Measurements from ENCODE around the gene HOXD3. TPM values are rescaled to one million over a fixed set of nuclear protein-coding genes. Genes with fewer than 3 reads are reported as not detected.

Gene HOXD3
- total and polyA plus RNA-seq, 2 experiments from 2014 or later, result not detected

GRCh38 chr2:176133389-176133788 is 23.7 kb upstream of the HOXD3 start (continued):
- TF ChIP-seq REST (IDR thresholded peaks at IDR 0.05; ENCODE audit: unreplicated experiment) (no peak), EZH2 (IDR thresholded peaks at IDR 0.05; ENCODE audit: low read depth, unreplicated experiment) (no peak), ZNF114 (CRISPR knock-in tag; IDR thresholded peaks at IDR 0.05) (no peak), POLR2AphosphoS5 (IDR thresholded peaks at IDR 0.05; ENCODE audit: low read depth) (no peak), EZH2phosphoT487 (IDR thresholded peaks at IDR 0.05; ENCODE audit: unreplicated experiment) (no peak)

- no peak overlapping the region for H3K4me3 ChIP-seq
Observed at GRCh38 chr2:176134035-176134434, 23.1 kb upstream of the HOXD3 start.

More at GRCh38 chr2:176134035-176134434, 23.1 kb upstream of the HOXD3 start:
- no peak overlapping the region for H3K27ac ChIP-seq (ENCODE audit: low read depth)
- no peaks in the 10 kb centered on the region for H3K79me2 ChIP-seq (replicated peaks; ENCODE audit: insufficient read depth)
- no peak overlapping the region for H3K4me3 Mint-ChIP-seq
- H4K20me1 ChIP-seq (replicated peaks; ENCODE audit: insufficient read depth), result peaks cover 69% of the 10 kb centered on the region
- H3K27ac Mint-ChIP-seq, result no peak overlapping the region
- peaks cover 61% of the 10 kb centered on the region for H3F3A ChIP-seq (replicated peaks; ENCODE audit: low read depth)
- H3K27me3 ChIP-seq (ENCODE audit: insufficient read depth), result peaks cover 100% of the 10 kb centered on the region
- H3K36me3 Mint-ChIP-seq (ENCODE audit: low read depth), result no peaks in the 10 kb centered on the region; the same call in 2 of the 3 replicates
- H3K4me2 ChIP-seq, result no peak overlapping the region
- H2AFZ ChIP-seq, result no peak overlapping the region
- peaks cover 5% of the 10 kb centered on the region; the same call in 2 of the 3 replicates for H3K9me3 Mint-ChIP-seq
- no peaks in the 10 kb centered on the region for H3K9me2 ChIP-seq (ENCODE audit: insufficient read depth)
- H3K4me1 Mint-ChIP-seq, result peaks cover 25% of the 10 kb centered on the region
- DNase-seq (ENCODE audit: low spot score) (no peak), ATAC-seq (no peak)
- no peaks in the 10 kb centered on the region for H3K36me3 ChIP-seq (ENCODE audit: insufficient read depth)
- peaks cover 43% of the 10 kb centered on the region for H3K4me1 ChIP-seq (ENCODE audit: insufficient read depth)
- H3K27me3 Mint-ChIP-seq (ENCODE audit: insufficient read depth, low read depth, poor library complexity), result peaks cover 95% of the 10 kb centered on the region
- TF ChIP-seq CTCF (conservative IDR thresholded peaks at IDR 0.05; ENCODE audit: low read depth in 2 of 2) (no peak), ZNF331 (CRISPR knock-in tag; IDR thresholded peaks at IDR 0.05; ENCODE audit: low read depth) (no peak), STAT1 (IDR thresholded peaks at IDR 0.05; ENCODE audit: unreplicated experiment) (no peak)
